Measurements from ENCODE around the gene MVD.

The MVD gene

DNA sequence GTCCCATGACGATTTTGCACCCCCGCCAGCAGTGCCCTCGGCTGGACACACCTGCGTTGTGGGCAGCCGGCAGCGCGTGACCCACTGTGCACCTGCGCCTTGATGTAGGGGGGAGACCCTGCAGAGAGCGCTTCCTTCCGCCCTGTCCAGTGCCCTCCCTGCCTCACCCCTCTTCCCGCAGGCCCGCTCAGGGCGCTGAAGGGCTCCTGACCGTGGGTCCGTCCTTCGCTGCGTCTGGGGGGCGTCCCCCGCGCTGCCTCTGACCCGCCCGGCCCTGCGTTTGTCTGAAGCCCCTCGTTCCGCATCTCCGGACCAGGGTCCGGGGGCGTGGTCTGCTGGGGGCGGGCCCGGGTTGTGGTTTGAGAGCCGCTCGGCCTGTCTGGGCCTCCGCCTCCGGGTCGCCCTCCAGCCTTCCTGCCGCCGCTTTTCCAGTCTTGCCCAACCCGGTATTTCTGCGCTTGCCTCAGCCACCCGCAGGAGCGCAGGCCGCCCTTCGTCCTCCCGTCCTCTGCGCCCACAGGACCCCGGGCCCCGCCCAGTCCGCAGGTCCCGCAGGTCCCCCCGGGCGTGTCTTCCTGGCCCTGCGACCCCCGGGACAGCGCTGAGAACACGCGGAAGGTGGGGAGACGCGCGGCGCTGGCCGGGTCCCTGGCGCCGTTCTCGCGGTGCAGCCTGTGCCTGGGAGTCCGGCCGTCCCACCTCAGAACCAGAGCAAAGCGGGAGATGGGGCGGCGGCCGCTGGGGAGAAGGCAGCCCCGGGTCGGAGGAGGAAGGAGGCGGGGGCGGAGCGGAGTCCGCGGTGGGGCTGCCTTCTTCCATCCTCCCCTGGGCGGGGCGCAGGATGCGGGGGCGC, 28.5 kb downstream of the MVD start:
- Histone ChIP-seq H3K9ac (ENCODE audit: low read length) (peak overlapping the region; percentile 34; the same call in 1 of the 2 replicates), H3K27ac (ENCODE audit: low read depth, low read length, poor library complexity, severe bottlenecking) (peak overlapping the region; percentile 50), H4K20me1 (ENCODE audit: insufficient read depth, low read length) (no peaks in the 10 kb centered on the region), H3K4me3 (ENCODE audit: low read depth, low read length, poor library complexity, severe bottlenecking) (peak overlapping the region; percentile 53), H2AFZ (ENCODE audit: low read length) (no peak overlapping the region), H3K79me2 (ENCODE audit: insufficient read depth, low read length) (no peaks in the 10 kb centered on the region), H3K9me2 (ENCODE audit: low read depth, low read length) (no peaks in the 10 kb centered on the region), H3K4me1 (ENCODE audit: insufficient read depth, low read length, severe bottlenecking) (peaks cover 44% of the 10 kb centered on the region), H3K9me3 (ENCODE audit: low read length) (no peaks in the 10 kb centered on the region), H3K27me3 (ENCODE audit: insufficient read depth, low read length) (peaks cover 3% of the 10 kb centered on the region; the same call in 1 of the 2 replicates), H3K4me2 (ENCODE audit: low read length) (peak overlapping the region; percentile 61), H3F3A (ENCODE audit: insufficient read depth, low read length) (no peaks in the 10 kb centered on the region), H3K36me3 (ENCODE audit: insufficient read depth, low read length) (peaks cover 31% of the 10 kb centered on the region)
- no peak for TF ChIP-seq CTCF (IDR thresholded peaks at IDR 0.05; ENCODE audit: low read length)
- TF ChIP-seq EZH2 (IDR thresholded peaks at IDR 0.05; ENCODE audit: borderline replicate concordance, low read length), result no peak

DNA sequence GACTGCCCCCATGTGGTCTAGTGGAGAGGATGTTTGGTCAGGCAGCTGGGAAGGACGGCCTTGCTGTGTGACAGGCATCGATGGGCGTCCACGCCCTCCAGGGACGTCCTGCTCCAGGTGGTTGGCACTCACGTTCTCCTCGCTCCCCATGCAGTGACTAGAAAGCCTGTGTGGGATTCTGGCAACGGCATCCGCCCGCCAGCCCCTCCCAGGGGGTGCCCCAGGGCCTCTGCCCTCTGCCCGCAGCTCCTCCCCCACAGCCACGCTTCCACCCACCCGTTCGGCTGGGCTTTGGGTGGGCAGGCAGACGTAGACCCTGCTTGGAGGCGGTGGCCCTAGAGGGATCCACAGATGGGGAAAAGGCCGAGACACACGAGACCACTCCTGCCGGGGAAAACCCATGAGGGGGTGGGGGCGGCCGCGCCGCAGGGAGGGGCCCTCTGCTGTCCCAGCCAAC, 29.2 kb downstream of the MVD start:
- peaks cover 38% of the 10 kb centered on the region for H3K4me1 ChIP-seq (ENCODE audit: insufficient read depth, low read length, severe bottlenecking)
- H3K9ac ChIP-seq (ENCODE audit: low read length), result peak overlapping the region; percentile 34; the same call in 1 of the 2 replicates
- no peaks in the 10 kb centered on the region for H3K79me2 ChIP-seq (ENCODE audit: insufficient read depth, low read length)
- no peaks in the 10 kb centered on the region for H4K20me1 ChIP-seq (ENCODE audit: insufficient read depth, low read length)
- no peaks in the 10 kb centered on the region for H3K9me3 ChIP-seq (ENCODE audit: low read length)
- H3F3A ChIP-seq (ENCODE audit: insufficient read depth, low read length), result no peaks in the 10 kb centered on the region
- H3K4me2 ChIP-seq (ENCODE audit: low read length), result peak overlapping the region; percentile 61
- no peaks in the 10 kb centered on the region; the same call in 1 of the 2 replicates for H3K27me3 ChIP-seq (ENCODE audit: insufficient read depth, low read length)
- TF ChIP-seq EZH2 (IDR thresholded peaks at IDR 0.05; ENCODE audit: borderline replicate concordance, low read length) (no peak), CTCF (IDR thresholded peaks at IDR 0.05; ENCODE audit: low read length) (peak; percentile 44; the same call in 1 of the 2 replicates)
- peak overlapping the region; percentile 50 for H3K27ac ChIP-seq (ENCODE audit: low read depth, low read length, poor library complexity, severe bottlenecking)
- peaks cover 34% of the 10 kb centered on the region for H3K36me3 ChIP-seq (ENCODE audit: insufficient read depth, low read length)
- no peaks in the 10 kb centered on the region for H3K9me2 ChIP-seq (ENCODE audit: low read depth, low read length)
- H2AFZ ChIP-seq (ENCODE audit: low read length), result no peak overlapping the region
- peak overlapping the region; percentile 53 for H3K4me3 ChIP-seq (ENCODE audit: low read depth, low read length, poor library complexity, severe bottlenecking)

GRCh38 chr16:88632587-88632930, 30.3 kb downstream of the MVD start:
- Histone ChIP-seq H3K27me3 (ENCODE audit: insufficient read depth, low read length) (no peaks in the 10 kb centered on the region), H3K9me2 (ENCODE audit: low read depth, low read length) (no peaks in the 10 kb centered on the region), H3K36me3 (ENCODE audit: insufficient read depth, low read length) (peaks cover 45% of the 10 kb centered on the region), H2AFZ (ENCODE audit: low read length) (no peak overlapping the region), H3K4me3 (ENCODE audit: low read depth, low read length, poor library complexity, severe bottlenecking) (no peak overlapping the region), H3F3A (ENCODE audit: insufficient read depth, low read length) (no peaks in the 10 kb centered on the region), H3K9ac (ENCODE audit: low read length) (no peak overlapping the region), H3K4me2 (ENCODE audit: low read length) (no peak overlapping the region), H3K79me2 (ENCODE audit: insufficient read depth, low read length) (no peaks in the 10 kb centered on the region), H3K9me3 (ENCODE audit: low read length) (no peaks in the 10 kb centered on the region), H3K4me1 (ENCODE audit: insufficient read depth, low read length, severe bottlenecking) (peaks cover 27% of the 10 kb centered on the region), H3K27ac (ENCODE audit: low read depth, low read length, poor library complexity, severe bottlenecking) (no peak overlapping the region), H4K20me1 (ENCODE audit: insufficient read depth, low read length) (no peaks in the 10 kb centered on the region)
- TF ChIP-seq CTCF (IDR thresholded peaks at IDR 0.05; ENCODE audit: low read length) (no peak), EZH2 (IDR thresholded peaks at IDR 0.05; ENCODE audit: borderline replicate concordance, low read length) (no peak)

Measured in OCI-LY1 (cell line).